Stimulated activated CD4-positive, alpha-beta T cell treated with anti-CD3 and anti-CD28 coated beads, Interleukin-4, amount 100 ng/mL, for 1 hour (primary cell): ENCODE results near the gene SKAP1.
"Not testable (repeated sequence)": the region's sequence is repeated elsewhere in the genome, so short reads cannot be mapped to it uniquely, and the experiment has no call there.

Experiments
- DNase-seq: peaks from one replicate; pipeline ENCODE4 v3.0.0-alpha.2; 2020

The SKAP1 gene

DNA sequence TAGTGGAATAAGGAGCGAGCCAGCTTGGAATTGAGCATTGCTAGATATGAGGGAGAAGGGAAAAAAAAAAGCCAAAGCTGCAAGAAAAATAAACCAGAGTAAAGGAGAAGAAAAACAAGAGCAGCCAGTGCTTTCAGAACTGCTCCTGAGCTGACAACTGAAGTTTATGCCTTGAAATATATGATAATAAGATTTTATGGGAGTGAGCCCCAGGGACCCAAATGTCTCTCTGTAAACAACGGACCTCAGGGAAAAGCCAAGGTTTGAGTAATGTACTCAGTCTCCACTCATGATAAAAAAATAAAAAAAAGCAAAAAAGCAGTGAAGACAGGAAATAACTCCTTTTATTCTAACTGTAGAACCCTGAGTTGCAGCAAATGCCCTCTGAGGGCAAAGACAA is 189.9 kb downstream of the SKAP1 start:
- DNase-seq = no peak

DNA sequence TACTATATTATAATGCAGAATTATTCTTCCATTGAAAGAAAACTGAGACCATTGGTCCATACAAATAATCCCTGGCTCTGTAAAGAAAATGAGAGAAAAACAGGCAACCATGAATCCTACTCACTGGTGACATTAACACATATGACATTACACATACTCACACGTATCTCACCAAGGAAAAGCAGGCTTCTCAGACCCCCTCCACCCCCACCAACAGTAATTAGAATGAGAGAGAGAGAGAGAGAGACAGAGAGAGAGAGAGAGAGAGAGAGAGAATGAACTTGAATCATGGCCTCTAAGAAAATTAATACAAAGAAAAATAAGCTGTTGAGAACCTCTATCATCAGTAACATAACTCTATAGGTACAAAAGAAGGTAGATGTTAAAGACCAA is 190.4 kb downstream of the SKAP1 start:
- no peak for DNase-seq

DNA sequence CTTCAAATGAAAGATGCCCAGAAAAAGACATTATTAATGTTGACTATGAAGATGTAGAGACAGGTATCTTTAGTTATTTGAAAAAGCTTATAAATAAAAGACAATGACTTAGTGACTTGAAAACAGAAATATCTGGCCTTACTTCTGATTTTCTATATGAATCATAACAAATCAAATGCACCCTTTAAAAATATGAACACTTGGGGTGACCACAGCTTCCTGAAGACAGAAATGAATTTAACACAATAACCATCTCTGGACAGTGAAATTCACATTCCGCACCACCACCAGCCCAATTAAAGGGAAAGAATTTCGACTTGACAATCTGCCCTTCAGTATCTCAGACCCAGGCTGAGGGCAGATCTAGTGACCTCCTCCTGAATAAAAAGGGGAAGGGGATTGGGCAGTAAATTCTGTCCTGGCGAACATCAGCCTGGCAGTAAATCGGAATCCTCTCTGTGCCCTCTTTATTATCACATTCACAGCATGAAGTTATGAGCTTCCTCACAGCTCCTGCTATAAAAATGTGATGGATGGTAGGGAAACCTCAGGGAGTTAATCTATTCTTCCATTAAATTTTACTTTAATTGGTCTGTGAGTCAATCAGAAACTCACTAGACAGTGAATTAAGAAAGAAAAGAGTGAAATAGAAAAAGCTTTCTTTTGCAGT is 190.9 kb downstream of the SKAP1 start:
- DNase-seq = no peak

DNA sequence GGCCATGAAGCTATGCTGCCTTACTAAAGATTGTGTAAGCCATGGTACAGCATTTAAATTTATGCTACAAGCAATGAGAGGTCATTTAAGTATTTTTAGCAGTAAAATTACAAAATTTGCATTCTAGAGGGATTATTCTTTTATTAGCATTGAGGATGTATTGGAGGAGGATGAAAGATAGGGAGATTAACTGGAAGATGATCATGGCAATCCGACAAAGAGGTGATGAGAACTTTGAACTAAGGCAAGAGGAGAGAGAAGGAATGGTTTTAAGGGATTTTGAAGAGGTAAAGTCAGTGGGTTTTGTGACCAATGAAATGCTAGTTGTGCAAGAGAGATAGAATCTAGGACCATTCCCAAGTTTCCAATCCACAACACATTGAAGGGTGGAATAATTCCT is 192.6 kb downstream of the SKAP1 start:
- DNase-seq = no peak

DNA sequence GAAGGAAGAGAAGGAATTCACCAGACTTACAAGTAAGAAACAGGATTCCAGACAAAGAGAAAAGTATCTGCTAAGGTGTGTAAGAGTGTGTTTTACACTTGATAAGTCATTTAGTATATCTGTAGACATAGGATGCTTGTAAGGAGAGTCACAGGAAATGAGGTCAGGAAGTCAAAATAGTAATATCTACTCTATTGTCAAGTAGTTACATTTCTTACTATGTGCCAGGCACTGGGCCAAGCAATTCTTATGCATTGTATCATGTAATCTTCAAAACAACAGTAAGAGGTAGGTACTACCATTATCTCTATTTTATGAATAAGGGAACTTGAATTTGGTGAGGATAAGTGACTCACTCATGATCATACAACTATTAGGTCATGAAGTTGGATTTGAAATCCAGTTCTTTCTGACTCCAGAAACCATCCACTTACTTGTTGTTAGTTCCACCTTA is 193.3 kb downstream of the SKAP1 start:
- DNase-seq = no peak

DNA sequence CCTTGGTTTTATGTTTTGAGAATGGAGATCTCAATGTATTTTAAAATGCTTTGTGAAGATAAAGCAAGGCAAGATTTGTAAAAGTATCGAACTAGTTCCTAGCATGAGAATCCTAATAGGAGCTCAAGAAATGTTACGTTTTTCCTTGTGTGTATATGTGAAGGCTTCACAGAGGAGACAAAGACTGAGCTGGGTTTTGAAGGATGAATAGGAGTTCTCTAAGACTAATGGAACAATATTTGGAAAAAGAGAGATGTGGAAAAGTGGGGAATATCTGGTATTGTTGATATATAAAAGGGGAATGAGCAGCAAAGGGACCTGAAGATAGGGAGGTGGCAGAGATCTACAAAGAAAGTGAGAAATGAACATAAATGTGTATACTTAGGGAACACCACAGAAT is 195.1 kb downstream of the SKAP1 start:
- DNase-seq = no peak

DNA sequence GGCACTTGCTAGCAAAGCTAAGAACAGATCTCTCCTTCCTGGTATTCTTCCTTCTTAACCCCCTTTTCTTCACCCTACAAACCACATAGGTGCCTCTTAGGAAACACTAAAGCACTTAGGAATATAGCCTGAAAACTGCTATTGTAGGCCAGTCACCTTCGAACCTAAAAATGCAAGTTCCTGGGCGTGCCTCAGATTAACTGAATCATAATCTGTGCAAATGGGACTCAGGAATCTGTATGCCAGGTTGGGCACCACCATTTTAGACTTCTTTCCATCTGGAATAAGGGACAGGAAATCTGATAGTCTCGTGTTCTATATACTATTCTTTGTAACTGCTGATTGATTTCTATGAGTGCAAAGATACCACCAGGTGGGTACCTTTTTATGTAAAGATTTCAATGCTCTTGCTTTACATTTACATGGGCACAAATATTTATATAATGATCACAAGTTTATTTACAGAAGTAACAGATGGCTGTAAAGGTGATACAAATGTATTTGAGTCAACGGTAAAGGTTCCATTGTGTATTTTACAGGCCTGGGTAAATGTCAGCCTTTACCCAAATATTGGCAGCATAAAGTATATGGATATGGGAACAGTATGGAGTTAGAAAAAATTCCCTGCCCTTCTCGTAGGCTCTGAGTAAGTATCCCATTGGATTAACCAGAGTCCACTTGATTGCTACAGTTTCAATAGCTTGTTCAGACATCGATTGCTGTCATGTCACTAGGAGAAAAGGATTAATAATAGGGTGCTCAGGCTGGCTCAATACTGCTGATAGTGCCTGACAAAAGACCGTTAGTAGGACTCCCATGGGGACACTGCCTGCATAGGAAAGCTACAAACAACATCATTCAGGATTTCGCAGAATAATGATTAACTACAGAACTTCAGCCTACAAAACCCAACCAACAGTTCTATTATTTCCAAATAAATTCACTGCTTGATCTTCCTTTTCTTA is 197.7 kb downstream of the SKAP1 start:
- DNase-seq = no peak

DNA sequence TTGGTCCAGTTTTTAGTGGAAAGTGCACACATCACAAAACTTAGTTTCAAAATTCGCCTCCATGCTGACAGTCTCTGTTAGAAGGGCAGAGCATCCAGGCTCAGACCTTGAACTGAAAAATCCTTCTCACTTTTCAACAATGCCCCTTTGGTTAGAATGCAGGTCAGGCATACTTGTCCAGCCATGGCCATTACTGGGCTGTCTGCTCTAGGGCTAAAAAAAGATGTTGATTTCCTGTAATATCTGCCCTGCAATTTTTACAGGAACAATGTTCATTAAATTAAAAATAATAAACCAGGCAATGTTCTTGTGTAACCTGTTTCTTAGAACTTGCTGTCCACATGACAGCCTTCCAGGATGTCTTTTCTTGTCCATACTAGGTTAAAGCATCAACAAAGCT is 200.1 kb downstream of the SKAP1 start:
- no peak for DNase-seq

DNA sequence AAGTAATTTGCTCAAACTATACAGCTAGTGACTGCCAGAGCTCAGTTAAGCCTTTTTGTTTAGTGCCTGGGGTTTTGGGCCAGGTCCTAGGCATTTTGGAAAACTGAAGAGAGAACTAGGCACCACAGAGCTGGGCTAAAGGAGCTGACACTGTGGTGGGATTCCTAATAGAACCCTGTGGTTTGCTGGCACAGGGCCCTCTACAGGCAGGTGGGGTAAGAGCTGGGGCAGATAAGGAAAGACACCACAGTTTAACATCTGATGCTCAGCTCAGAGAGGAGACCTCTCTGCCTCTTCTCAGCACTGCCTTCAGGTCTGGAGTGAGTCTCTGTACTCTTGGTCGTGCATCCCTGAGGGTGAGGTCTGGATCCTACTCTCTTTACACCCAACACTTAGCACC is 201.3 kb downstream of the SKAP1 start:
- no peak for DNase-seq

DNA sequence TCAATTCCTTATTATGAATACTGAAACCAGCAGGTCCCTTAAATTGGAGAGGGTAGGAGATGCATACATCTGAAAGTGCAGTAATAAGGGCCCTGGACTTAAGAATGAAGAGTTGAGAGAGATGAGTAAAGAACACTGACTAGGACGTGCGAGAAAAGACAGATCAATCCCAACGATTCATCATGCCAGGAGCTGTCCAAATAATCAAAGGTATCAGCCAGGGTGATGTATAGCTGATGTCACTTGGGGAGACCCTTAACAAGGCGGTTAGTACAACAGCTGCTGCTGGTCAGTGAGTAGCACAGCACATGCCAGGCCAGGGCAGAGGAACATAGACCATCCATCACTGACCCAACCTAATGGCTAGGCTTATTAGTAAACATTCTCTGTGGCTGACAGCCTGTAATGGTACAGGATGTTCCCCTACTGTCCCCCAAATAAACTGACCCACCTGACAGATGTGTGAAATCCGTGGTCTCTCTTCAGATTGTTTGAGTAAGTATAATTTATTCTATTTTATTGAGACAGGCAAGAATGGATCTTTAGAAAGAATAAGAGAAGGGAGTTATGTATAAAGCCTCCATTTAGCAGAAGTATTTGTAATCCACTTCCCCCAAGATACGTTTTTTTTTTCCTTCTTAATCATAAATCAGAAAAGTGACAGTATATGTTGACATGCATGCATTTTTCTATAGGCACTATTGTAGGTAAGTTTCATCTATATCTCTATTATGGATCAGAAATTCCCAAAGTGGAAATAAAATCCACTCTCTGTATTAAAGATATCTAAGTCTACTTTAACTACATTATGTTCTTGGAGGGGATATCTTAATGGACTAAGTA is 204.1 kb downstream of the SKAP1 start:
- DNase-seq = no peak

DNA sequence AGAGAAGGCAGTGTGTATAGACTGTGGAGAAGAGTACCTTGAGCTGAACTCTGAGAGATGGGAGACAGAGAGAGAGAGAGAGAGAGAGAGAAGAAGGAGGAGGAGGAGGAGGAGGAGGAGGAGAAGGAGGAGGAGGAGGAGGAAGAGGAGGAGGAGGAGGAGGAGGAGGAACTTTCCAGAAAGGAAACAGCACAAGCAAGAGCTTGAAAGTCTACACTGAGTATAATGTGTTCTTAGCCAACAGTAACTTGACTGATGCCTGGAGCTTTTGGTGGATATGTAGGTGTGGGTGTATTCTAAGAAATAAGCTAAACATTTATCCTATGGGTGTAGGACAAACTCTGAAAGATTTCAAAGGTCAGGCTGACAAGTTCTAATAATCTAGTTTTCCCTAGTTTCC is 206.1 kb downstream of the SKAP1 start:
- no peak for DNase-seq

DNA sequence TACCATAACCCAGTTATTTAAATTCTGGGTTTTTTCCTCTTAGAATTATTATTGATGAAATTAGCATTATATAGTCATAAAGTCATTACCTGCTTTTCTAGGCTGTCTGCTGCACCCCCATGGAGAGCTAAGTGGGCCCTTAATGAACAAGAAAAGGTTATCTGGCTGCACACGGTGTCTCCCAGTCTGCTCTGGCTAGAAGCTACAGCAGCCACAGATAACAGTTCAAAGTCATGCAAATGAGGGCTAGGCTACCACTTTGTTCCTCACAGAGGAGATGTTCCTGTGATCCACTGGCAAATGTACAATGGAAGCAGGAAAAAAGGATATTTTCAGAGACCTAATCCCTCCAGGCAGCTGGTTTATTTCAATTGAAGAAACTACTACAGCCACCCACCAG is 210.4 kb downstream of the SKAP1 start:
- DNase-seq = no peak

DNA sequence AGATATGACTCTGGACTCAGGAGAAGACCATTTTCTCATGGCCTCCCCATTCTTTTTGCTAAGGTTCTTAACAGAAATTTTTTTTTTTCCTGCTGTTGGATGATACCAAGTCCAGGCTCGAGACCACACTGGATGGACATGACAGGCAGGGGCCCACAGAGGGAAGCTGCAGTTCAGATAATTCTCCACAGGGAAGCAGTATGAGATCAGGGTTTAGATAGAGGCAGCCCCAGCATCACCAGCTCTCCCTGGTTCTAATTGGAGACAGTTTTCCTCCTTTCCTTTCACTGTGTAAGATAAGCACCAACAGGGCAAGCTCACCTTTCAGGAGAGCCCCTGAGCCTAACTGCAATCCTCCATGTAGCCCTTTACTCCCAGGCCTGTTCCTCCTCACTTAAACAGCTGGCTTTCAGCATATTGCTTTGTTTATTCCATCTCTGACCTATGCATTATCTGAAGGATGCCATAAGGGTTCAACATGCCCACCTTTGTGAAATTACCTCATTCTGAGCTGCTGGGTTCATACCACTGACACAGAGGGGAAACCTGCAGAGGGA is 214.4 kb downstream of the SKAP1 start:
- DNase-seq = no peak

DNA sequence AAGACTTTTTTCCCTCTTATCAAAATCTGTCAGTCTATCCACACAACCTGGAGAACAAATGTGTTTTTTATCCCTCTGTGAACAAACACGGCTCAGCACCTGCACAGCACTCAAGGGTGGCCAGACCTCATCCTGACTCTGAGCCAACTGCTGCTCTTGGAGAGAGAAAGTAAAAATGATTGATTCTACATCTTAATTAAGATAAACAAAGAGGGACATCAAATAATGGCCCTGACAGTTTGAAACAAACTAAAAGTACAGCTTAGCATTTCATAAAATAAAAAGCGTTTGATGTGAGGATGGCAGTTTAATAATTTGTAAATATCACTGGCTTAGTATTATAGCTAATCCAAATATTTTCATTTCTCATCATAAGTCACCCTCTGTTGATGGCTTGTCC is 216.2 kb downstream of the SKAP1 start:
- no peak for DNase-seq

DNA sequence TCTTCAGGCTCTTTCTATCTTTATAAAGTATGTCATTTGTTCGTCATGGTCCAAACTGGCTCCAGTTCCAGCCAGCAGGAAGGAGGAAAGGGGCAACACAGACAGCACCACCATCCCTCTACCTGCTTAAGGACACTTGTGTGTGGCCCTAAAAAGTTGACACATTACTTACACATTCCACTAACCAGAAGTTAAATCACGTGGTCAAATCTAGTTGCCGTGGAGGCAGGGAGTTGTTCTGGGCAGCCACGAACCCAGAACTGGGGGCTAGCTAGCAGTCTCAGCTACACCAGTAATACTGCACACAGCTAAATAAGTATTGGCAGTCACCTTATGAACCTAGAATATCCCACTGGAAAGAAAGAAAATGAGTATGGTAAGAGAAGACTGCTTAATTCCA is 218.2 kb downstream of the SKAP1 start:
- DNase-seq = no peak

DNA sequence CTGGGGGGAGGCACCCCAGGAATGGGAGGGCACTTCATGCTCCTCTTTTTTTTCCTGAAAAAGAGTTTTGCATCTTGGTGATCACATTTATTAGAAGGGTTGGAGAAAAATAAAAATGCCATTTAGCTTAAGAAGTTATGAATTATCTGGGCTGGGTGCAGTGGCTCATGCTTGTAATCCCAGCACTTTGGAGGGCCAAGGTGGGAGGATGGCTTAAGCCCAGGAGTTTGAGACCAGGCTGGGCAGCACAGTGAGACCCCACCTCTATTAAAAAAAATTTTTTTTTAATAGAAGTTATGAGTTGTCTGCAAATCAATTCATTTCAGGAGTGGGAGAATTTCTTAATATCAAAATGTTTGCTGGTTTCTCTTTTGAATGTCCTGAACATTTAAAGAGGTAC is 219.0 kb downstream of the SKAP1 start:
- no peak for DNase-seq

DNA sequence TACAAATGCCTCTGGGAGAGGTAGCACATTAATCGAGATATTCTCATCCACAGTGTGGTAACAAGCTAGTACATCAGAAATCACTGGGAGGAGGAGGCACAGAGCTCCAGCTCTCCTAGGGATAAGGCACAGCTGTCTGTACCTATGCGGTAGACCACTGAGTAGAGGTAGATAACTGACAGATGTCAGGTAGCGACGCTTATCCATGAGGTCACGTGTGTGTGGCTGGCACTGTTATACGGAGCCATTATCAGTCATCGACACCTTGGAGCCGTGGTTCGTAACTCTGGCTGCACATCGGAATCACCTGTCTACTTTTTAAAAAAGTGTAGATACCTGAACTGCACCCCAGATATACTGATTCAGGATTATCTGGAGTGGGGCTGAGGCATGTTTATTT is 220.0 kb downstream of the SKAP1 start:
- no peak for DNase-seq

DNA sequence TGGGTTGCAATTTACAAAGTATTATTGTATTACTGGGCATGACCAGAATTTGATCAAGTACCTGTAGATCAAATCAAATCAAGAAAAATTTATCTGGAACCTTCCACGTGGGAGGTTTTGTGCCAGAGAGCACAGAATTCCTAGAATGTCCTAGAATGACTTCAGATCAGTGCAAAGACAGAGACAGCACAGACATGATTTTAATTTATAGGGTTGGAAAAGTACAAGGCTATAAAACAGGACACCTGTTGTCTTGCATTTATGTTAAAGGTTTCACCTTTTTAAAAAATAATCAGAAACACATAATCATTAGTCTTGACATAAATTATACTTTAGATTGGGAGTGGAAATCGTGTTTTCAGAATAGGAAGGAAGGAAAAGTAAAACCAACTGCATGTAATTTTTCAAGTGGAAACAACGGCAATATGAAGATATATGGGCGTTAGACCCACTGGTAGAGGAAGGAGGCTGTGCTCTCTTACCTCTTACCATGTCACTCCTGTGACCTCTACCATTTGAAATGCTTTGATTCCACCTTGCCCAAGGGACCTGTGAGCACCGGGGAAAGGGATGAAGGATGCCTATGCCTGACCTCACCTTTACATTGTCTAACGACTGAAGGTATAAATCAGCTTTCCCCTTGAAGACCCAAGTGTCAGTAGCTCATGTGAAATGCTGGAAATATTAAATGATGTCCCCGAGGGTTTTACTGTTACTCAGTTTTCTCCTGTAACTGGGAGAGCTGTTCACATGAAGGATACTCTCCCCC is 222.1 kb downstream of the SKAP1 start:
- DNase-seq = no peak

DNA sequence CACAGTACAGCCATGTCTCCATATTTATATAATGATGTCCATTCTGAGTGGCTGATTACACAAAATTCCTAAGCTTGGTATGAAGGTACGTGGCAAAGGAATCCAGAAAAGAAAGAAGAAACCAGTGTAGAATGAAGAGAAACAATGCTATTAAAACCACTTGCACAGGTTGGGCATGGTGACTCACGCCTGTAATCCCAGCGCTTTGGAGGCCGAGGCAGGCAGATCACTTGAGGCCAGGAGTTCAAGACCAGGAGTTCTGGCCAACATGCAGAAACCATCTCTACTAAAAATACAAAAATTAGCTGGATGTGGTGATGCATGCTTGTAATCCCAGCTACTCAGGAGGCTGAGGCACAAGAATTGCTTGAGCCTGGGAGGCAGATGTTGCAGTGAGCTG is 223.0 kb downstream of the SKAP1 start:
- not testable (repeated sequence) for DNase-seq

DNA sequence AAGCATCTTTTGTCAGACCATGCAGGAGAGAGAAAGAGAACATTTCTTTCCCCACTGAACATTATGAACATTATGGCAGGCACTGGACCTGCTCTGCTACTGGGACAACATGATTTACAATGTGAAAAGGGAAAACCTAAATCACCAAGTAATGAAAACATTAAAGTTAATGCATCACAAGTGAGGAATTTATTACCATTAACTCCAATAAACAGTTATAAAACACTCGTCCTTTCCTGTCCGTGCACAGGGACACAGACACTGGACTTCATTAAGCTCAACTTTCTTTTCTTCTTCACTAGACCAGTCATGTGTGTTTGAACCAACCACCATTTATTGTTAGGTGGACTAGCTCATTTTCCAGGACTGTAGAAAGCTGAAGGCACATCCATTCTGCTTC is 227.1 kb downstream of the SKAP1 start:
- no peak for DNase-seq

DNA sequence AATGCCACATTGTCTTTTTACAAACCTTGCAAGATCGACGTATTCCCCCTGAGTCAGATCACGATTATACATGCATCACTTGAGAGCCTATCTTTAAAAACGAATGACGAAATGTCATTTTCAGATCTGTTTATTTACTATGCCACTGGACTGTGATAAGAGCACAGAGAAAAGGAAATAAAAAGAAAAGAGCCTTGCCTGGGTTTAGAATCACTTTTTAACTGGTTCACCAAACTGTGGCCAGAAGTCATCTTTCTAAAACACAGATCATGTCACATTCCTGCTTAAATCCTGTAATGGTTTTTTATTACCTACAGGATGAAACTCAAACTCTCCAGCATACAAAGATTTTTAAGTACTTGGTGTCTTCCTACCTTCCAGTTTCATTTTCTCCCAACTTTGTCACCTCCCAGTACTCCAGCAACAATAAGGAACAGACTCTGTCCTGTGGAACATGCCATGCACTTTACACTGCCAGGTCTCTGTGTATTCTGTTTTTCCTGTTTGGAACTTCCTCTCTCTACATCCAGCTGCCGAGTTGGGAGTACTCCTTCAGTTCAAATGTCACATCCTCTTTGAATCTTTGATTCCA is 231.0 kb downstream of the SKAP1 start:
- no peak for DNase-seq

DNA sequence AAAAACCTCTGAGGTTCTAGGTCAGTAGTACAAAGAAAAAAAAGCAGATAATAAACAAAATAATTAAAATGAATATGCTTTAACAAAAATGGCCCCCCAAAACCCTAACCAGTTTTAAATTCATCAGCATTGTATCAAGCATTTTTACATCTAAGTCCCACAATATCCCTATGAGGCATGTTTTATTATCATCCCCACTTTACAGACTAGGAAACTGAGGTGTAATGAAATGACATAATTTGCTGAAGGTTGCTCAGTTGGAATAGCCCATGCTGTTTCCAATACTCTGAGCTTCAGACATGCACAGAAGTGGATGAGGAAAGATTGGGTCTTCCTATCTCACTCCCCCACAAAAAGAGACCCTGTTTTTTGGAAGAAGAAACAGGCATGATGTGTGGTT is 234.1 kb downstream of the SKAP1 start:
- DNase-seq = no peak
